GM18517 (cell line): ENCODE data around the gene GMEB1.
"Not testable (repeated sequence)": the region's sequence is repeated elsewhere in the genome, so short reads cannot be mapped to it uniquely, and the experiment has no call there.

Source experiments
- ATAC-seq: cut with Tn5 transposase; IDR thresholded peaks from one replicate; pipeline ENCODE4 v1.9.1; 2021; ENCODE audit warnings: mild to moderate bottlenecking, moderate library complexity; ENCODE audit not compliant: unreplicated experiment

GMEB1 gene

GRCh38 chr1:28668956-28669723 is 556 bp downstream of the GMEB1 start:
- ATAC-seq, result peak; percentile 35

GRCh38 chr1:28671254-28671780 is 2.7 kb downstream of the GMEB1 start:
- no peak for ATAC-seq

- not testable (repeated sequence) for ATAC-seq
Measured at GRCh38 chr1:28672971-28673370, 4.4 kb downstream of the GMEB1 start.

- ATAC-seq, result no peak
Measured at GRCh38 chr1:28675924-28676257, 7.3 kb downstream of the GMEB1 start.

DNA sequence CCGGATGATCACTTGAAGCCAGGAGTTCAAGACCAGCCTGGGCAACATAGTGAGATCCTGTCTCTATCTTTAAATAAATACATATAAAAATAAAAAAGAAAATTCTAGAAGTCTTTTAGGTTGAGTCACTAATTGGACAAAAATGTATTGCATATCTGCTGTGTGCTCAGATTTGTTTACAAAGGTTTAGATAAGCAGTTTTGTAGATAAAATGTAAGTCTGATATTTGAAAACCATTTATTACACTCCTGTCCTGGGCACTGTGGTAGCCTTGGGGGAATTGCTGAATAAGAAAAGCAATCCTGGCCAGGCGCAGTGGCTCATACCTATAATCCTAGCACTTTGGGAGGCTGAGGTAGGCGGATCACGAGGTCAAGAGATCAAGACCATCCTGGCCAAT is 11.6 kb downstream of the GMEB1 start:
- ATAC-seq, result no peak

DNA sequence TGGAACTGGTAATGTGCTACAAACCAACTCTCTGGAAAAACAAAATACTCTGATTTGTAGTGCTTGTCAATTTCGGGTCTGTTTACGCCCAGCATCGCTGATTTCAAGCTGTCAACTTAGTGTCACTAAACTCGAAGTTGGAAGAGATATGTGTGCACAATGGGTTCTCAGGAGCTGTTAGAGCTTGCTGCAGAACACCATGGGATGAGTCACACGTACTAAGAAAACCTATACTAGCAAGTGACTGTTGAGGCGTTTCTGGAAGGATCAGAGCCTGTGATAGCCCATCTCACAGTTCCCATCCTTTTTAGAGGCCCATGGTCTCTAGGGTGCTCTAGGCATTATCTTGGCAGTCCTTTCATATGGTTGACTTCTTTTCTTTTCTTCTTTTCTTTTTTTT is 14.3 kb downstream of the GMEB1 start:
- ATAC-seq, result no peak

DNA sequence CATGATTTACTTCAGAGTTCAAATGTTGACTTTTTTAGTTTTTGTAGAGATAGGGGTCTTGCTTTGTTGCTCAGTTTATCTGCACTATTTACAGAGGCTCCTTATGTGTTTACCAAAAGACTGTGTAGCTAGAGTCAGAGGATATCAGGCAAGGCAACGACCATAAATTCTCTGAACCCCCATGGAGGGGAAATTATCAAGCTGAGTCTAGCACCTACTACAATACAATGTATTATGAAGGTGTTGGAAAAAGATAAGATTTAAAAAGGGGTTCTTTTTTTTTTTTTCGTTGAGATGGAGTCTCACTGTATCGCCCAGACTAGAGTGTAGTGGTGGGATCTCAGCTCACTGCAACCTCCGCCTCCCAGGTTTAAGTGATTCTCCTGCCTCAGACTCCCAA is 16.4 kb downstream of the GMEB1 start:
- no peak for ATAC-seq

- ATAC-seq, result not testable (repeated sequence)
Measured at GRCh38 chr1:28691627-28692026, 23.0 kb downstream of the GMEB1 start.

DNA sequence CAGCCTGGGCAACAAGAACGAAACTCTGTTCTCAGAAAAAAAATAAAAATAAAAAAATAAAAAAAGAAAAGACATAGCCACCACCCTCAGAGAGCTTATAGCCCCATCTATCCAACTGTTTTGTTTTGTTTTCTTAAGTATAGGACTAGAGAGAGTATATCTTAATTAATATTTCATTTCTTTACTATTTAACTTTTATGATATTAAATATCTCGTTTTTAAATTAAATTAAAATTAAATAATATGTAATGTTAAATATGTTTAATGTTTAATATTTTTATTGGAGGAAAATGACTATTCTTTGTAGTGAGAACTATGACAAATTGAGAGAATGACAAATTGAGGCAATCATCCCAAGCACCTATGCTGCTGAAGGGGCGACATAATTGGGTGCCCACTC is 35.0 kb downstream of the GMEB1 start:
- no peak for ATAC-seq

GRCh38 chr1:28716336-28716735 is 47.8 kb downstream of the GMEB1 start:
- ATAC-seq, result no peak

GRCh38 chr1:28718166-28718565 is 49.6 kb downstream of the GMEB1 start:
- ATAC-seq, result no peak

DNA sequence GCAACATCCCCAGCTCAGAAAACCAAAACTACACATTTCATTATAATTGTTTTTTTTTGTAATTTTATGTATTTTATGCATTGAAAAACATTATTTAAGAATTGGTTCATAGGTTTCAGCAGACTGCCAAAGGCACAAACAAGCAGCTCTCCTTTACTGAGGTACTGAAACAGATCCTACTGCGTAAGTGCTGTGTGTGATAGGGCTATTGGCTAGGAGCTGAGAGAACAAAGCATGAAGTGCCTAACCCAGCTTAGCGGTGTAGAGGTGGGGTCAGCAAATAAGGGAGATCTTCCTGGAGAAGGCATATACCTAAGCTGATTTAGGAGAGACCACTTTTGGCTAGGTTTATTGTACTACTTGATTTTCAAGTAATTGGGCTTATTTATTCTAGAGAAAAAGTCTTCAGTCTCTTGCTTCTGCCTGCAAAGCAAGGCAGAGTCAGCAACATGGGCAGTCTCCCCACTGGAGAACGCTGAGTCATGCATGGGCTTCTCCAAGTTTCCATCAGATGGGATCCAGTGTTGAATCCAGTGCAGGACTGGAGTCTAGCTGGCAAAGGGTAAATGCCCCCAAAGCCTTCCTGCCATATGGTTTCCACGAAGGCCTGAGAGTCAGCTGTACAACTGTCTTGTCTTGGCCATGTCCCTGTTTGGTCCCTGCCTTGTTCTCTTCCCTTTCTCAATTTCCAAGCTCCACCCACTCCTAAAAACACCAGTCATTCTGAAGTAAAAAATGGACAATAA is 50.2 kb downstream of the GMEB1 start:
- no peak for ATAC-seq

- no peak for ATAC-seq
Measured at GRCh38 chr1:28719332-28719619, 50.7 kb downstream of the GMEB1 start.

DNA sequence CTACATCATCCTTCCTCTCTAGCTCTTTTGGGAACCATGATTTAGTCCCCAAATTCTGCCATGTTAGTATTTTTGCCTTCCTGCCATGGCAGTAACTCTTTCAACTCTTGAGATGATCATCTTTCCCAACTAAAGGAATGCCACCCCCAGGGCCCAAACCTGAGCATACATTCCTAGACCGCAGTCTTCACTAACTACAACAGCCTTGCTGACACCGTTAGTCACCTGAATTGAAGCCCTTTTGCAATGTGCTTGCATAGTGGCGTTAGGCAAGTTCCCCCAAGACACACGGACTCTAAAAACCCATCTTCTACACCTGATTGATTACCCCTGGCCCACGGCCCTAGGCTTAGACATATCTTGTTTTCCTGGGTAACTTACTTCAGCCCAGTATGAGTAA is 51.8 kb downstream of the GMEB1 start:
- no peak for ATAC-seq

- ATAC-seq, result not testable (repeated sequence)
Measured at GRCh38 chr1:28721927-28722326, 53.3 kb downstream of the GMEB1 start.

- ATAC-seq, result not testable (repeated sequence)
Measured at GRCh38 chr1:28725365-28725764, 56.8 kb downstream of the GMEB1 start.

GRCh38 chr1:28735961-28736449 is 67.4 kb downstream of the GMEB1 start:
- no peak for ATAC-seq

- peak; percentile 80 for ATAC-seq
Measured at GRCh38 chr1:28736450-28737306, 68.1 kb downstream of the GMEB1 start, which contains the start of gene YTHDF2. YTHDF2 (plus strand) TSS chr1:28736940; CDS start chr1:28737121, 181 bp downstream.

GRCh38 chr1:28737307-28738132 is 68.9 kb downstream of the GMEB1 start:
- peak; percentile 19 for ATAC-seq

DNA sequence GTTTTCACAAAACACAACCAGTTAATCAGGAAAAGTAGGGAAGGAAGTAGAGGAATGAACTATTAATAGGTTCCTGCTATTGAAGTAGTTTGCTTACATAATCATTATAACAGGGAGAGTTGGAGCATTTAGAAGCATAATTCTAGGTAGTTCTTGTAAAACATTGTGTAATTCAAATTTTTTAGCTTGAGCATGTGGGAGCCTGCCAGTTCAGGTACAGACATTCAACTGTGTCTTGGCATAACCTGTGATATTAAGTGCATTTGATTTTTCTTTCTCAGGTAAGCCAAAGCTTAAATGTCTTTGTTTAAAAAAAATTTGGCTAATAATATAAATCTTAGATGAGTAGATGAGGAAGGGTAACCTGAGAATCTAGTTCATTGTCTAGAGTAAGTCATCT is 71.5 kb downstream of the GMEB1 start:
- ATAC-seq, result no peak
